ENCODE measurements around the gene RNF130.

Gene RNF130

DNA sequence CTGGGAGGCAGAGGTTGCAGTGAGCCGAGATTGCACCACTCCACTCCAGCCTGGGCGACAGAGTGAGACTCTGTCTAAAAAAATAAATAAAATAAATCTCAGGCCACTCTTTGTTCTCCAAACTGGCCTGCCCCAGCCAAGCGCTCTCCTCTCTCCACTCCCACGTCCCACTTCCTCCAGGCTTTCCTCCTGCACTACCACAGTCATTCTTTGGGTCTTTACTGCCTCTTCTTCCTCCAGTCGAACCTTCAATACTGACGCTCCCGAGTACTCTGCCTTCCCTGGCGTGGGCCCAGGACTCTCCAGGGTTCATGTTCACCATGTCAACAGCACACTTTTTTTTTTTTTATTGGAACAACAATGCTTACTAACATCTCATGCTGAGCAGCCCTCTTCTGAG is 23.9 kb downstream of the RNF130 start:
- TF ChIP-seq, protein P1, sequence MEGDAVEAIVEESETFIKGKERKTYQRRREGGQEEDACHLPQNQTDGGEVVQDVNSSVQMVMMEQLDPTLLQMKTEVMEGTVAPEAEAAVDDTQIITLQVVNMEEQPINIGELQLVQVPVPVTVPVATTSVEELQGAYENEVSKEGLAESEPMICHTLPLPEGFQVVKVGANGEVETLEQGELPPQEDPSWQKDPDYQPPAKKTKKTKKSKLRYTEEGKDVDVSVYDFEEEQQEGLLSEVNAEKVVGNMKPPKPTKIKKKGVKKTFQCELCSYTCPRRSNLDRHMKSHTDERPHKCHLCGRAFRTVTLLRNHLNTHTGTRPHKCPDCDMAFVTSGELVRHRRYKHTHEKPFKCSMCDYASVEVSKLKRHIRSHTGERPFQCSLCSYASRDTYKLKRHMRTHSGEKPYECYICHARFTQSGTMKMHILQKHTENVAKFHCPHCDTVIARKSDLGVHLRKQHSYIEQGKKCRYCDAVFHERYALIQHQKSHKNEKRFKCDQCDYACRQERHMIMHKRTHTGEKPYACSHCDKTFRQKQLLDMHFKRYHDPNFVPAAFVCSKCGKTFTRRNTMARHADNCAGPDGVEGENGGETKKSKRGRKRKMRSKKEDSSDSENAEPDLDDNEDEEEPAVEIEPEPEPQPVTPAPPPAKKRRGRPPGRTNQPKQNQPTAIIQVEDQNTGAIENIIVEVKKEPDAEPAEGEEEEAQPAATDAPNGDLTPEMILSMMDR (IDR thresholded peaks at IDR 0.05; ENCODE audit: extremely low read depth, missing control alignments): no peak
- no peak for DNase-seq (ENCODE audit: low spot score)

DNA sequence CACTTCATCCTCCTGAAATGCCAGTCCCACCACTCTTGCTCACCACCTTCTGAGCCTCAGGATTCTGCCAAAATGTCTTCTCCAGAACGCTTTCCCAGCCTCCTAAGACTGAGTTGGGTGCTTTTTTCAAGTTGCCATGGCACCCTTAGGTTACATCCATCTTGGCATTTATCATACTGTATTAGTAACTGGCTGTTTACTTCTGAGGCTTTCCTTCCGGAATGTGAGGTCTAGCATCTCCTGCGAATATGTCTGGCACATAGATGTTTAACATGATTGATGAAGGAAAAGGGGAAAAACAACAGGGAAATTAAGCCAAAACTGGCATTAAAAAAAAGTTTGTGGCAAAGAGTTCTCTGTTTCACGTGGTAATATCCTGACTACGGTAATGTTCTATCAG is 24.9 kb downstream of the RNF130 start:
- TF ChIP-seq, protein P1 (IDR thresholded peaks at IDR 0.05; ENCODE audit: extremely low read depth, missing control alignments): no peak

GRCh38 chr5:180045889-180046499 is 25.6 kb downstream of the RNF130 start:
- TF ChIP-seq, protein P1 (IDR thresholded peaks at IDR 0.05; ENCODE audit: extremely low read depth, missing control alignments): no peak

More for the DNA sequence above, 24.9 kb downstream of the RNF130 start:
- no peak for DNase-seq (ENCODE audit: low spot score)

DNA sequence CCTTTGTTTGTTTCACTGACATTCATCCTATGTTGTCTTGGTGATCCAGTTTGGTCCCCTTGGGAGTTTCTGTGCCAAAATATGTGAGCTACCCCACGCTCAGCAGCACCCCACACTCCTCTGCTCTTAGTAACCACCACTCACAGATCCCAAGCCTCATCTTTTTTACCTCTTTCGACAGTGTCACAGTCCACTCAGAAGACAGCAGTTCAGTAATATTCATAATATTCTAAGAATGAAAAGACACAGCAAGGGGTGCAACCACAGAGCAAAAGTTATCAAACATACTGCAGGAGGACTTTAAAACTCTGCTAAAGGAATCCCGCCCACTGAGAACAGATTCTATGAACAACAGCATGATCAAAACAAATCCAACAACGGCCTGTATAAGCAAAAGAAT is 28.2 kb downstream of the RNF130 start:
- no peak for DNase-seq (ENCODE audit: low spot score)
- TF ChIP-seq, protein P1 (IDR thresholded peaks at IDR 0.05; ENCODE audit: extremely low read depth, missing control alignments): no peak

More at GRCh38 chr5:180045889-180046499, 25.6 kb downstream of the RNF130 start:
- no peak for DNase-seq (ENCODE audit: low spot score)

GRCh38 chr5:180041301-180042274 is 30.0 kb downstream of the RNF130 start:
- DNase-seq (ENCODE audit: low spot score): no peak
- TF ChIP-seq, protein P1 (IDR thresholded peaks at IDR 0.05; ENCODE audit: extremely low read depth, missing control alignments): no peak

DNA sequence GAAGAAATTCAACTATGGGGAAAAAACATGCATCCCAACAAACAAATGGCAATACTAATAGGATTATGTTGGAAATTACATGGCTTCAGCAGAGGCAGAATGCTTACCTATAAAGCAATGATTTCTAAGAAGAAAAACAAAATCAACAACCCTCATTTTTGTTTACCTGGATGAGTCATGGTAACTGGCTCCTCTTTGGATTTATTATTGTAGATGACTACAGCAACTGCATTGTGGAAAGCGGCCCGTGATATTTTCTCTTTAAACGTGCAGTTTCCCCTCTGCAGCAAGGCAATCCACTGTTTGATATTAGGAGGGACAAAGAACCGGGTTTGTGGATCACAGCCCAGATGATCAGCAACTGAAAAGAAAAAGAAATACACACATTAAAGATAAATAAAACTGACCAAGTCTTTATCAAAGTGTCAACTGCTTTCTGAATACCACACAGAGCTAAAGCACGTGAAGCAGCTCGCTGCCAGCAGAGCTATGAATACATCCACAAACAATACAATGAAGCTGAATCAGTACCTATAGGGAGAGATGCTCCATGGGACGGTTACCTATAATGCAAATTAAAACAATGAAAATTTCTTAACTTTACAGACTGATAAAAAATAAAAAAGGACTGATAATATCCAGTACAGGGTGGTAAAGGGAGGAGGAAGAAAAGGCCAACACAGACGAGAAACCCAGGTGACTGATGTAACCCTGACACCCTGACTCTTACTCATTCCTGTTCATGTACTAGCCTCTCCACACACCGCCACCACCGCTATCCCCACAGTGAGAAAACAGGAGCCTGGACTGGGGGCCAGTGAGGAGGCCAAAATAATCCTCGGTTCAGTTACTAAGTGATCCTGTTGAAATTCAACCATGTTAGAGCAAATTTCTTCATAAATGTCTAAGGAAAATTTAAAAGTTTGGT is 31.0 kb downstream of the RNF130 start:
- TF ChIP-seq, protein P1 (IDR thresholded peaks at IDR 0.05; ENCODE audit: extremely low read depth, missing control alignments): no peak
- no peak for DNase-seq (ENCODE audit: low spot score)

Measured in GM20000 (cell line).